Tibial nerve (tissue), 4 donors: ENCODE results near the gene SERPINE1. TPM values are rescaled to one million over a fixed set of nuclear protein-coding genes. Genes with fewer than 3 reads are reported as not detected.

ENCODE experiments used
- DNase-seq, 2 donors: peaks; one replicate each; pipeline ENCODE4 v3.0.0-alpha.2; 2019; ENCODE audit warnings: low spot score in 2 of 2
- H3K27ac ChIP-seq, 4 donors: fragments of 200-600 bp; sonication (generic) in 3 of 4; one replicate each; pipeline ENCODE4 v1.5.1; 2017 to 2019; ENCODE audit warnings: mild to moderate bottlenecking in 1 of 4
- H3K27me3 ChIP-seq, 2 donors: fragments of 200-600 bp; sonication (generic) in 1 of 2; one replicate each; pipeline versions ENCODE4 v1.5.1 to v1.6.0; 2017 to 2019
- H3K36me3 ChIP-seq, 3 donors: fragments of 200-600 bp; sonication (generic); one replicate each; pipeline ENCODE4 v1.5.1; 2018 to 2019
- H3K4me1 ChIP-seq, 4 donors: fragments of 200-600 bp; sonication (generic) in 3 of 4; one replicate each; pipeline ENCODE4 v1.5.1; 2017 to 2019
- H3K4me3 ChIP-seq, 4 donors: fragments of 200-600 bp; sonication (generic) in 3 of 4; one replicate each; pipeline ENCODE4 v1.5.1; 2017 to 2019; ENCODE audit warnings: mild to moderate bottlenecking in 1 of 4, moderate library complexity in 1 of 4
- H3K9me3 ChIP-seq, 4 donors: fragments of 200-600 bp; sonication (generic) in 3 of 4; one replicate each; pipeline ENCODE4 v1.5.1; 2017 to 2019
- EP300 ChIP-seq, 2 donors: sonication (generic); formaldehyde crosslinking; IDR thresholded peaks; one replicate each; pipeline ENCODE4 v1.6.1; 2017; ENCODE audit warnings: antibody characterized with exemption in 2 of 2, mild to moderate bottlenecking in 1 of 2
- POLR2A ChIP-seq, 2 donors: fragments of 450-650 bp; IDR thresholded peaks; one replicate each; pipeline ENCODE4 v1.6.1; 2017; ENCODE audit warnings: antibody characterized with exemption in 2 of 2, mild to moderate bottlenecking in 2 of 2, moderate library complexity in 2 of 2
- WGBS, 2 donors: methylation state at CpG; one replicate each; pipeline ENCODE4 v1.1.5; 2018; 5-methylcytosine and 5-hydroxymethylcytosine counted together
- total RNA-seq, 4 donors: library from RNA; depleted of rRNA; stranded (reverse); fragments of >200 nt; gene quantifications; one replicate each; pipeline ENCODE4 v1.1.0, GENCODE V29; 2016
- TF ChIP-seq, protein P1 (sequence below), 5 experiments: fragments of 200-600 bp in 3 of 5; fragments of 450-650 bp in 2 of 5; sonication (generic) in 3 of 5; IDR thresholded peaks; one replicate each; pipeline ENCODE4 v1.5.1; 2016 to 2019; ENCODE audit warnings: antibody characterized with exemption in 5 of 5, mild to moderate bottlenecking in 3 of 5, moderate library complexity in 2 of 5

SERPINE1 gene
- total RNA-seq, 4 donors from 2014 or later: 3.3 to 13.9 (median 8.1) TPM

DNA sequence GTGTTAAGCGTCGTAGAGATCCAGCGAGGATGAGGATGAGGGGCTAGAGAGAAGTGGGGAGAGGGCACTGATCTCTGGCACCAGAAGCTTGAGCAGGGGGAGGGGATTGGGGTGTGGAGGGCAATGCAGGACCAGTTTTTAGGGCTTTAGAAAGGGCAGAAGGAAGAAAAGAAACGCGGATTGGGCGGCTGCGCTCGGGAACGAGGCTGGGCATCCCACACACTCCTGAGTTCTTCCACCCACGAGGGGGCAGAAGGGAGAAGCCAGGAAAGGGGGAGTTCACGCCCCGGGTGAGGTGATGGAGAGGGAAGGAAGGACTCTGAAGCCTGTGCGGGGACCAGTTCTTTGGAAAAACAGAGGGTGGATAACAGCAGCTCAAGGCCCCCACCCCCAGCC lies 44.5 kb downstream of the SERPINE1 start:
- Histone ChIP-seq H3K9me3 (no peaks in the 10 kb centered on the region), H3K27ac (no peak overlapping the region), H3K36me3 (no peaks in the 10 kb centered on the region), H3K4me1 (peaks cover 0 to 56% (median 27%) of the 10 kb centered on the region in 4 donors), H3K4me3 (no peak overlapping the region), H3K27me3 (peaks cover 3 to 100% of the 10 kb centered on the region in 2 donors)
- TF ChIP-seq EP300 (IDR thresholded peaks at IDR 0.05) (no peak), POLR2A (IDR thresholded peaks at IDR 0.05) (no peak)
- TF ChIP-seq, protein P1, sequence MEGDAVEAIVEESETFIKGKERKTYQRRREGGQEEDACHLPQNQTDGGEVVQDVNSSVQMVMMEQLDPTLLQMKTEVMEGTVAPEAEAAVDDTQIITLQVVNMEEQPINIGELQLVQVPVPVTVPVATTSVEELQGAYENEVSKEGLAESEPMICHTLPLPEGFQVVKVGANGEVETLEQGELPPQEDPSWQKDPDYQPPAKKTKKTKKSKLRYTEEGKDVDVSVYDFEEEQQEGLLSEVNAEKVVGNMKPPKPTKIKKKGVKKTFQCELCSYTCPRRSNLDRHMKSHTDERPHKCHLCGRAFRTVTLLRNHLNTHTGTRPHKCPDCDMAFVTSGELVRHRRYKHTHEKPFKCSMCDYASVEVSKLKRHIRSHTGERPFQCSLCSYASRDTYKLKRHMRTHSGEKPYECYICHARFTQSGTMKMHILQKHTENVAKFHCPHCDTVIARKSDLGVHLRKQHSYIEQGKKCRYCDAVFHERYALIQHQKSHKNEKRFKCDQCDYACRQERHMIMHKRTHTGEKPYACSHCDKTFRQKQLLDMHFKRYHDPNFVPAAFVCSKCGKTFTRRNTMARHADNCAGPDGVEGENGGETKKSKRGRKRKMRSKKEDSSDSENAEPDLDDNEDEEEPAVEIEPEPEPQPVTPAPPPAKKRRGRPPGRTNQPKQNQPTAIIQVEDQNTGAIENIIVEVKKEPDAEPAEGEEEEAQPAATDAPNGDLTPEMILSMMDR (IDR thresholded peaks at IDR 0.05): no peak
- WGBS, 2 donors: 1 to 3% methylated on average over 12 to 13 of the region's 13 CpGs
- no peak for DNase-seq

DNA sequence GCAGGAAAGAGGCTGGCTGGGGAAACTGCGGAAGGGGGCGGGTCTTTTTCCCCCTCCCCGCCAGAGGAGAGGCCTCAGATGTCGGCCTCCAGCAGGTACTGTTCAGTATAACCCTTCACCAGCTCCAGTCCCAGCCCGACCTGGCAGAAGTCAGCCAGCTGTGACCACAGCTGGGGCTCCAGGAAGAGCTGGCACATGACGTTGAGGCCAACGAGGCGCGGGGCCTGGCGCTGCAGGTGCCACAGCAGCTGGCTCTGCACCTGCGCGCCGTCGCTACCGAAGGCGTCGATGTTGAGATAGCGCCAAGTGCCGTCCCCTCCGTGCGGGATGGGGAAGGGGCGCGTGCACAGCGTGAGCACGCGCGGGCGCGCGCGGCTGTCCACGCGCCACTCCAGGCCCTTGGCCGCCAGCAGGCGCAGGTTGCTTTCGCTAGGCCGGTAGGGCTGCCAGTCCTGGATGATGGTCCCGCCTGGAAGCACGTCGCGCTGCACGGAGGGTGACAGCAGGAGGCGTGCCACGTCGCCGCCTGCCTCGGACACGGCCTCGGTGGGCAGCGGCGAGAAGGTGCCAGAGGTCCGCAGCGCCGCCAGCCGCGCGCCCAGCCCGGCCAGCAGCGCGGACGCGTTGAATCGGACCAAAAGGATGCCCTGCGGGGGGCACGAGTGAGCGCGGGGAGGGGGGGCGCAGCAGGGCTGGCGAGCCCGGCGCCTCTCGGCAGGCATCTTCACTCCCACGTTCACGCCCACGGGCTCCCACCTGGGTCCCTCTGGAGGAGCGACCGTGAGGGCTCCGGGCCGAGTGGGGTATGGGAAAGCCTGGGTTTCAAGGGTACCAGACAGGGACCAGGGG lies 45.3 kb downstream of the SERPINE1 start:
- no peak overlapping the region for H3K27ac ChIP-seq
- no peaks in the 10 kb centered on the region for H3K9me3 ChIP-seq
- DNase-seq: no peak
- H3K36me3 ChIP-seq: no peaks in the 10 kb centered on the region
- H3K4me3 ChIP-seq: no peak overlapping the region
- WGBS, 2 donors: 1 to 2% methylated on average over 31 to 36 of the region's 79 CpGs
- H3K27me3 ChIP-seq: peaks cover 3 to 100% of the 10 kb centered on the region in 2 donors
- TF ChIP-seq POLR2A (IDR thresholded peaks at IDR 0.05): no peak
- TF ChIP-seq, protein P1 (IDR thresholded peaks at IDR 0.05): no peak
- no peak for TF ChIP-seq EP300 (IDR thresholded peaks at IDR 0.05)
- peaks cover 0 to 51% (median 27%) of the 10 kb centered on the region in 4 donors for H3K4me1 ChIP-seq

DNA sequence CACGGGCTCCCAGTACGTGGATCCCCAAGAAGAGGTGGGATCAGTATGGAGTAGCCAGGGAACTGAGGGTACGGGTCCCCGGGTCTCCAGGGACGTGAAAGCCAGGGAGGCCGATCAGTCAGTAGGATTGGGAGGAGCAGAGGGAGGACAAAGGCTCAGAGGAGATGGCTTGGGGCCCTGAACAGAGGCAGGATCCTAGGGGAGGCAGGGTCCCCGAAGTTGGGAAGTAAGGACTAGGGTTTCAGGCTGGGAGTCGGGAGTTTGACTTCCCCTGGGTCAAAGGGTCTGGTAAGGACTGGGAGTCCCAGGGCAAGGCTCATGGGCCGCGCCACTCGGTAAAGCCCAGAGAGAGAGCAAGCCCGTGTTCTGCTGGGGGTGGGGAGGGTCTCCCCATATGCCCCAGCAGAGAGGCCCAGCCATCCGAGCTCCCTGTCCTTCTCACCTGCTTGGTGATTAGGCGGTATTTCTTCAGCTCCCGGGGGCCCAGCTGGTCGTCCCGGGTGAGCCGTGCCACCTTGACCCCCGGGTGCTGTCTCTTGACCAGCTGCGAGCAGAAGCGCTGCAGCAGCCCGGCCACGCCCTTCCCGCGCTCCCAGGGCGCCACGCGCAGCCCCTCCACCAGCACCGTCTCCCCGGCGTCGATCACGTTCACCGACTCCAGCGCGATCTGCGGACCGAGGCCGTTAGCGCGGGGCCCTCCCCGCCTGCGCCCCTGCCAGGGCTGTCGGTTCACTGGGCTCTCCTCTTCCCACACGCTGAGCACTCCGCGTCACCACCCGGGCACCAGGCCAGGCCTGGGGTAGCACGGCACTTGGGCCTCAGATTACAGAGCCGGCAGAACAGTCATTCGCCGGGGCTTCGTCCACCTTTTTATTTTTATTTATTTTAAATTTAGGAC lies 46.2 kb downstream of the SERPINE1 start:
- Histone ChIP-seq H3K27ac (no peak overlapping the region), H3K4me1 (peaks cover 0 to 51% (median 27%) of the 10 kb centered on the region in 4 donors), H3K9me3 (no peaks in the 10 kb centered on the region), H3K36me3 (no peaks in the 10 kb centered on the region), H3K4me3 (peak overlapping the region in 1 of 4 donors; percentile 34), H3K27me3 (peaks cover 3 to 100% of the 10 kb centered on the region in 2 donors)
- WGBS, 2 donors: 1% methylated on average over 31 to 49 of the region's 53 CpGs
- TF ChIP-seq EP300 (IDR thresholded peaks at IDR 0.05) (no peak), POLR2A (IDR thresholded peaks at IDR 0.05) (no peak)
- TF ChIP-seq, protein P1 (IDR thresholded peaks at IDR 0.05): no peak
- DNase-seq: no peak

DNA sequence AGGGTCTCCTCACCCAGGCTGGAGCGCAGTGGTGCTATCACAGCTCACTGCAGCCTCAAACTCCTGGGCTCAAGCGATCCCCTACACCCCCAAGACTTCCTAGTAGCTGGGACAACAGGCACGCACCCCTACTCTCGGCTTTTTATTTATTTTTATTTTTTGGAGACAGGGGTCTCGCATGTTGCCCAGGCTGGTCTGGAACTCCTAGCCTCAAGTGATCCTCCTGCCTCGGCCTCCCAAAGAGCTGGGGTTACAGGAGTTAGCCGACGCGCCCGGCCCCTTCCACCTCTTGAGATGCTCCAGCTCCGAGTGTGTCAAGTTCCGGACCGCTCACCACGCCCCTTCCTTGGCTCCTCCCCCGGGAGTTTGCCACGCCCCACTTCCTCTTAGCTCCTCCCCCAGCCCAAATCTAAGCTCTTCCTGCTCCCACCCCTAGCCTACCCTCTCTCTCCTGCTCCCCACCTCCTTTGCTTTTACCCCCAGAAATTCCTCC lies 46.9 kb downstream of the SERPINE1 start:
- Histone ChIP-seq H3K27me3 (peaks cover 3 to 100% of the 10 kb centered on the region in 2 donors), H3K4me1 (peaks cover 0 to 52% (median 27%) of the 10 kb centered on the region in 4 donors), H3K27ac (no peak overlapping the region), H3K36me3 (no peaks in the 10 kb centered on the region), H3K4me3 (peak overlapping the region in 1 of 4 donors; percentile 34), H3K9me3 (no peaks in the 10 kb centered on the region)
- no peak for TF ChIP-seq EP300 (IDR thresholded peaks at IDR 0.05)
- TF ChIP-seq, protein P1 (IDR thresholded peaks at IDR 0.05): no peak
- 5 to 9% methylated on average over 16 of the region's 16 CpGs for WGBS, 2 donors
- DNase-seq: no peak
